HL-60 (cell line): Measurements from ENCODE around the gene SLC11A2.

ENCODE experiments used
- GABPA ChIP-seq: IDR thresholded peaks from 2 replicates; pipeline ENCODE4 v1.6.1; 2012; ENCODE audit warnings: low read depth
- POLR2AphosphoS5 ChIP-seq: IDR thresholded peaks from 2 replicates; pipeline ENCODE4 v1.6.1; 2012; ENCODE audit warnings: low read depth
- REST ChIP-seq: IDR thresholded peaks from 2 replicates; pipeline ENCODE4 v1.6.1; 2012; ENCODE audit warnings: low read depth; ENCODE audit not compliant: insufficient replicate concordance
- SPI1 ChIP-seq: IDR thresholded peaks from 2 replicates; pipeline ENCODE4 v1.6.1; 2012; ENCODE audit warnings: low read depth, mild to moderate bottlenecking, borderline replicate concordance
- TF ChIP-seq, protein P1 (sequence below): IDR thresholded peaks from one replicate; pipeline ENCODE4 v1.5.1; 2011; ENCODE audit warnings: low read length, control low read depth, inconsistent platforms; ENCODE audit not compliant: insufficient read depth

DNA sequence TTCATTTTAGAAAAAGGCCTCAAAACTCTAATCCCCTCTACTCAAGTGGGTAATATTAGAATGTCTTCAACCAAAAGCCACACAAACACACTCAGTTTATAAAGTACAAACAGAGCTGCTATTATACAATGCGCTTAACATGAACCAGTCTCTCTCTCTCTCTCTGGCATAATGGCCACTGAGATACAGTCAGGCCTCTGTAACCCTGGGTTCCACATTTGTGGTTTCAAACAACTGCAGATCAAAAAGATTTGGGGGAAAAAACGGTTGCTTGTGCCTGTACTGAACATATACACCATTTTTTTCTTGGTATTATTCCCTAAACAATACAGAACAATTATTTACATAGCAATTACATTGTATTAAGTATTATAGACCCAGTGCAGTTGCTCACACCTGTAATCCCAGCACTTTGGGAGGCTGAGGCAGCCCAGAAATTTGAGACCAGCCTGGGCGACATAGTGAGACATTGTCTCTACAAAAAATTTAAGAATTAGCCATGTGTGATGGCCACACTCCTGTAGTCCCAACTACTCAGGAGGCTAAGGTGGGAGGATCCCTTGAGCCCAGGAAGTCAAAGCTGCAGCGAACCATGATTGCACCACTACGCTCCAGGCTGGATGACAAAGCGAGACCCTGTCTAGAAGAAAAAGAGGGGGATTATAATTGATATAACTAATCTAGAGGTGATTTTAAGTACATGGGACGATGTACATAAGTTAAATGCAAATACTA lies 5.6 kb downstream of the SLC11A2 start:
- TF ChIP-seq, protein P1, sequence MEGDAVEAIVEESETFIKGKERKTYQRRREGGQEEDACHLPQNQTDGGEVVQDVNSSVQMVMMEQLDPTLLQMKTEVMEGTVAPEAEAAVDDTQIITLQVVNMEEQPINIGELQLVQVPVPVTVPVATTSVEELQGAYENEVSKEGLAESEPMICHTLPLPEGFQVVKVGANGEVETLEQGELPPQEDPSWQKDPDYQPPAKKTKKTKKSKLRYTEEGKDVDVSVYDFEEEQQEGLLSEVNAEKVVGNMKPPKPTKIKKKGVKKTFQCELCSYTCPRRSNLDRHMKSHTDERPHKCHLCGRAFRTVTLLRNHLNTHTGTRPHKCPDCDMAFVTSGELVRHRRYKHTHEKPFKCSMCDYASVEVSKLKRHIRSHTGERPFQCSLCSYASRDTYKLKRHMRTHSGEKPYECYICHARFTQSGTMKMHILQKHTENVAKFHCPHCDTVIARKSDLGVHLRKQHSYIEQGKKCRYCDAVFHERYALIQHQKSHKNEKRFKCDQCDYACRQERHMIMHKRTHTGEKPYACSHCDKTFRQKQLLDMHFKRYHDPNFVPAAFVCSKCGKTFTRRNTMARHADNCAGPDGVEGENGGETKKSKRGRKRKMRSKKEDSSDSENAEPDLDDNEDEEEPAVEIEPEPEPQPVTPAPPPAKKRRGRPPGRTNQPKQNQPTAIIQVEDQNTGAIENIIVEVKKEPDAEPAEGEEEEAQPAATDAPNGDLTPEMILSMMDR: no peak
- TF ChIP-seq POLR2AphosphoS5: no peak
- TF ChIP-seq SPI1: no peak
- no peak for TF ChIP-seq REST
- no peak for TF ChIP-seq GABPA
